Measurements from ENCODE around the gene RMC1. TPM values are rescaled to one million over a fixed set of nuclear protein-coding genes. Genes with fewer than 3 reads are reported as not detected.
"Not testable (repeated sequence)": the region's sequence is repeated elsewhere in the genome, so short reads cannot be mapped to it uniquely, and the experiment has no call there.

The RMC1 gene
- total RNA-seq, 1 donor from 2014 or later, result 71.2 TPM

GRCh38 chr18:23501626-23502025, 1.7 kb upstream of the RMC1 start:
- Mint-ChIP-seq H3K27ac (peak overlapping the region; percentile 98), H3K4me3 (peak overlapping the region; percentile 35), H3K4me1 (peaks cover 78% of the 10 kb centered on the region), H3K9me3 (no peaks in the 10 kb centered on the region), H3K36me3 (ENCODE audit: low read depth) (peaks cover 13% of the 10 kb centered on the region), H3K27me3 (no peaks in the 10 kb centered on the region)
- intact Hi-C loops (cut with micrococcal nuclease), result loop anchor here (5.0 to 10.0 kb wide), 4 partner anchors 147 to 524 kb away; partner anchors contain the start of gene TTC39C
- DNase-seq (no peak), ATAC-seq (ENCODE audit: low read depth) (no peak)
- TF ChIP-seq, protein P1, sequence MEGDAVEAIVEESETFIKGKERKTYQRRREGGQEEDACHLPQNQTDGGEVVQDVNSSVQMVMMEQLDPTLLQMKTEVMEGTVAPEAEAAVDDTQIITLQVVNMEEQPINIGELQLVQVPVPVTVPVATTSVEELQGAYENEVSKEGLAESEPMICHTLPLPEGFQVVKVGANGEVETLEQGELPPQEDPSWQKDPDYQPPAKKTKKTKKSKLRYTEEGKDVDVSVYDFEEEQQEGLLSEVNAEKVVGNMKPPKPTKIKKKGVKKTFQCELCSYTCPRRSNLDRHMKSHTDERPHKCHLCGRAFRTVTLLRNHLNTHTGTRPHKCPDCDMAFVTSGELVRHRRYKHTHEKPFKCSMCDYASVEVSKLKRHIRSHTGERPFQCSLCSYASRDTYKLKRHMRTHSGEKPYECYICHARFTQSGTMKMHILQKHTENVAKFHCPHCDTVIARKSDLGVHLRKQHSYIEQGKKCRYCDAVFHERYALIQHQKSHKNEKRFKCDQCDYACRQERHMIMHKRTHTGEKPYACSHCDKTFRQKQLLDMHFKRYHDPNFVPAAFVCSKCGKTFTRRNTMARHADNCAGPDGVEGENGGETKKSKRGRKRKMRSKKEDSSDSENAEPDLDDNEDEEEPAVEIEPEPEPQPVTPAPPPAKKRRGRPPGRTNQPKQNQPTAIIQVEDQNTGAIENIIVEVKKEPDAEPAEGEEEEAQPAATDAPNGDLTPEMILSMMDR (IDR thresholded peaks at IDR 0.05), result no peak
- ChIA-PET CTCF (interaction anchor here (0.8 to 2.2 kb wide), 4 partner anchors 10 to 20 kb away, joined by 3 to 7 read pairs (median 4); no protein-coding TSS in a partner anchor), POLR2A (interaction anchor here (2.7 to 3.5 kb wide), 2 partner anchors 14 to 22 kb away, joined by 23 to 33 read pairs; no protein-coding TSS in a partner anchor)

DNA sequence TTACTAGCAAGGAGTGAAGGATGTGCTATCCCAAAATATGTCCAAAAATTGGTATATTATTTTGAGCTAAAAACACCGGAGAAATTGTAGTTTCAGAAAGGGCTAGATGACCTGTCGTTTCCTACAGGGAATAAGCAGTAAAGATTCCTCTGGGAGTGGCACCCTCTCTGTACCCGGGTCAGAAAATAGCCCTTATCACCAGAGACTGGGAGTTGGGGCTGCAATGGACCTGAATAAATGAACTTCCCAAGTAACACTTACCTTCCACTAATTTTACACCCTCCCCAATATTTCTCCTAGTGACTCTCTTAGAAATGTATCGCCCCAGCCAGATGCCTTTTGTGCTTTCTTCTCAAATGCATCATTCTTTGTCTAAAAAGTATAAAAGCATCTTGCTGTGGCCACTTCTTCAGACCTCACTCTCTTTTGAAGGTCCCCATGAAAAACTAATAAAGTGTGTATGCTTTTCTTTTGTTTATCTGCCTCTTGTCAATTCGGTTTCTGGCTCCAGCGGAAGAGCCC, 734 bp upstream of the RMC1 start:
- intact Hi-C loops (cut with micrococcal nuclease), result loop anchor here (1.0 to 10.0 kb wide), 14 partner anchors 14 to 569 kb away; partner anchors contain the start of genes NPC1, RBBP8, RIOK3 and TTC39C
- ATAC-seq (ENCODE audit: low read depth) (no peak), DNase-seq (no peak)
- Mint-ChIP-seq H3K9me3 (no peaks in the 10 kb centered on the region), H3K27me3 (no peaks in the 10 kb centered on the region), H3K27ac (peak overlapping the region; percentile 98), H3K4me1 (peaks cover 79% of the 10 kb centered on the region), H3K36me3 (ENCODE audit: low read depth) (peaks cover 21% of the 10 kb centered on the region), H3K4me3 (peak overlapping the region; percentile 92)
- ChIA-PET POLR2A (interaction anchor here (0.6 to 3.5 kb wide), 8 partner anchors 15 to 368 kb away, joined by 3 to 33 read pairs (median 8); partner anchors contain the start of gene RIOK3), CTCF (interaction anchor here (1.1 to 2.2 kb wide), 4 partner anchors 13 to 702 kb away, joined by 3 to 7 read pairs (median 5); no protein-coding TSS in a partner anchor)
- TF ChIP-seq, protein P1 (IDR thresholded peaks at IDR 0.05), result no peak

DNA sequence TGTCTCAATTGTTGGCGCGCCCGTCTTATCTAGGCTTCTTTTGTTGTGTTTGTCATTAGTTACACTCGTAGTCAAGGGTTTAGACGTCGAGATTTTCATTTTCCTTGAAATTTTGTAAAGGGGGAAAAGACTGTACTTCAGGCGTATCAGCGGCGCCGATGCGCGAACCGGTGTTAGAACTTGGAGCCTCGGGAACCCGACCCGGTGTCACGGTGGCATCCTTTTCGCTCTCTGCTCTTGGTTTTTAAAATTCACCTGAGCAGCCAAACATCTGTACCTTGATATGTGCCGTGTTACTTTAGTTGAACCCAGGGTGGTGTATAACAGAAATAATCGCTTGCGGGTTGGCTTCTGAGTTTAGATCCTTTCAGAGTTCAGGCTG, 643 bp downstream of the RMC1 start:
- Mint-ChIP-seq H3K4me1 (peaks cover 69% of the 10 kb centered on the region), H3K27ac (peak overlapping the region; percentile 88), H3K27me3 (no peaks in the 10 kb centered on the region), H3K4me3 (peak overlapping the region; percentile 93), H3K9me3 (no peaks in the 10 kb centered on the region), H3K36me3 (ENCODE audit: low read depth) (peaks cover 34% of the 10 kb centered on the region)
- ATAC-seq (ENCODE audit: low read depth) (no peak), DNase-seq (no peak)
- ChIA-PET CTCF (interaction anchor here (1.4 to 1.5 kb wide), 2 partner anchors 372 to 704 kb away, joined by 3 to 5 read pairs; no protein-coding TSS in a partner anchor), POLR2A (interaction anchor here (0.6 to 3.5 kb wide), 3 partner anchors 24 to 145 kb away, joined by 5 to 23 read pairs (median 9); partner anchors contain the start of gene NPC1)
- TF ChIP-seq, protein P1 (IDR thresholded peaks at IDR 0.05), result no peak
- intact Hi-C loops (cut with micrococcal nuclease), result loop anchor here (1.0 to 10.0 kb wide), 14 partner anchors 12 to 571 kb away; partner anchors contain the start of genes NPC1, RBBP8, RIOK3 and TTC39C

GRCh38 chr18:23504720-23505119, 1.4 kb downstream of the RMC1 start:
- Mint-ChIP-seq H3K27me3 (no peaks in the 10 kb centered on the region), H3K36me3 (ENCODE audit: low read depth) (peaks cover 34% of the 10 kb centered on the region), H3K4me3 (peak overlapping the region; percentile 93), H3K4me1 (peaks cover 61% of the 10 kb centered on the region), H3K27ac (peak overlapping the region; percentile 88), H3K9me3 (no peaks in the 10 kb centered on the region)
- TF ChIP-seq, protein P1 (IDR thresholded peaks at IDR 0.05), result no peak
- ChIA-PET POLR2A (interaction anchor here (1.1 to 2.7 kb wide), 5 partner anchors 16 to 81 kb away, joined by 3 to 10 read pairs (median 5); partner anchors contain the start of genes NPC1 and RIOK3), CTCF (interaction anchor here (1.1 to 1.3 kb wide), 6 partner anchors 8 to 373 kb away, joined by 3 to 5 read pairs (median 4); no protein-coding TSS in a partner anchor)
- ATAC-seq (ENCODE audit: low read depth) (peak; percentile 15), DNase-seq (no peak)
- intact Hi-C loops (cut with micrococcal nuclease), result loop anchor here (5.0 to 10.0 kb wide), 4 partner anchors 150 to 527 kb away; partner anchors contain the start of gene TTC39C

- Mint-ChIP-seq H3K27ac (no peak overlapping the region), H3K4me1 (peaks cover 54% of the 10 kb centered on the region), H3K36me3 (ENCODE audit: low read depth) (peaks cover 48% of the 10 kb centered on the region), H3K9me3 (no peaks in the 10 kb centered on the region), H3K4me3 (no peak overlapping the region), H3K27me3 (no peaks in the 10 kb centered on the region)
- intact Hi-C loops (cut with micrococcal nuclease), result loop anchor here (10.0 kb wide), 1 partner anchor 152 kb away; no protein-coding TSS in a partner anchor
- CTCF ChIA-PET, result interaction anchor here (1.0 kb wide), 2 partner anchors 10 to 693 kb away, joined by 3 to 4 read pairs; no protein-coding TSS in a partner anchor
- POLR2A ChIA-PET, result no interaction called here
- TF ChIP-seq, protein P1 (IDR thresholded peaks at IDR 0.05), result no peak
- no peak for DNase-seq
- ATAC-seq (ENCODE audit: low read depth), result no peak
Measured at GRCh38 chr18:23506393-23506792, 3.1 kb downstream of the RMC1 start.

GRCh38 chr18:23510923-23511322, 7.6 kb downstream of the RMC1 start:
- POLR2A ChIA-PET, result interaction anchor here (0.6 kb wide), 2 partner anchors 530 to 581 kb away, joined by 3 to 5 read pairs; no protein-coding TSS in a partner anchor
- H3K27me3 Mint-ChIP-seq; CTCF ChIA-PET; intact Hi-C loops (cut with micrococcal nuclease); H3K4me3 Mint-ChIP-seq; H3K27ac Mint-ChIP-seq; DNase-seq; ATAC-seq (ENCODE audit: low read depth); H3K9me3 Mint-ChIP-seq: not testable (repeated sequence)
- peaks cover 51% of the 10 kb centered on the region for H3K4me1 Mint-ChIP-seq
- peaks cover 72% of the 10 kb centered on the region for H3K36me3 Mint-ChIP-seq (ENCODE audit: low read depth)

GRCh38 chr18:23512216-23512615, 8.9 kb downstream of the RMC1 start:
- intact Hi-C loops (cut with micrococcal nuclease), result not testable (repeated sequence)
- H3K4me1 Mint-ChIP-seq, result peaks cover 47% of the 10 kb centered on the region

More at GRCh38 chr18:23512216-23512615, 8.9 kb downstream of the RMC1 start:
- H3K27ac Mint-ChIP-seq, result peak overlapping the region; percentile 79
- ATAC-seq (ENCODE audit: low read depth); H3K4me3 Mint-ChIP-seq; H3K9me3 Mint-ChIP-seq; H3K27me3 Mint-ChIP-seq; DNase-seq: not testable (repeated sequence)
- ChIA-PET POLR2A (interaction anchor here (0.6 to 0.7 kb wide), 2 partner anchors 10 to 466 kb away, joined by 4 to 5 read pairs; no protein-coding TSS in a partner anchor), CTCF (interaction anchor here (0.6 kb wide), 1 partner anchor 479 kb away, joined by 3 read pairs; no protein-coding TSS in a partner anchor)
- peaks cover 70% of the 10 kb centered on the region for H3K36me3 Mint-ChIP-seq (ENCODE audit: low read depth)

Measured in activated B cell treated with CpG ODN at 0.5 μM for 24 hours (primary cell).